Measurements from ENCODE around the gene ITSN1. TPM values are rescaled to one million over a fixed set of nuclear protein-coding genes. Genes with fewer than 3 reads are reported as not detected.

Gene ITSN1
- total and polyA plus RNA-seq, 4 donors: 58.8 to 73.7 (median 63.4) TPM

DNA sequence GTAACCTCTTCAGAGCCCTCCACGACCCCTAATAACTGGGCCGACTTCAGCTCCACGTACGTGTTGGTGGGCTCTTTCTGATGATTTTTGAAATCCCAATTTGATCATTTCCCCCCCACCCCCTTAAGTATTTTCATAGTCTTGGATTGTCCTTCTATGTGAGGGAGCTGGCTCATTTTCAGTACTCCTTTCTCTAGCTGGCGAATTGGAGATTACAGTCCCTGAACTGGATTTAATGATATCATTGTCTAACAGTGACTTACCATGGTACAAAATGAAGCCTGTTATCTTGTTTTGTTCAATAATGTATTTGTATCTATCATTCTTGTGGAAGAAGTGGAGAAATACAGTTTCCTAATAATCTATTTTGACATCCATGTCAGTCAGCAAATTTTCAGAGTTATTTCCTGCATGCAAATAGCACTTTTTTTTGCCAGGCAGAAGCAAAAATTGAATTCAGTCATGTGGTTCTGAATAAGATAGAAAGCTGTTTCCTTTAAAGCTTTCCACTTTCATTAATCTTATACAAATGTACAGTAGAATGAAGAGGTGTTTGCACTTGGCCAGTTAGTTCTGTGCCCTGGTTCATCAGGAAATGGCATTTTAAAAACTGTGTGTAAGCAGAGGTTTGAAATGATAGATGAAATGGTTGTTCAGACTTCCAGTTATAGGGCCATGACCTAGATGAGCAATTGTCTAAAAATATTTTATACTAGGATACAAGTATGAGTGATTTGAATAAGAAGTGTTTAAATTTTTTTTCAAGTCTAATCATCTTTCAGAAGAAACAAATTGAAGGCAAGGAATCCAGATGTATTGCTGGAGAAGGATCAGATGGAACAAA lies 169.1 kb downstream of the ITSN1 start:
- H3K4me1 ChIP-seq (ENCODE audit: control insufficient read depth, insufficient read depth, low read length): peaks cover 8% of the 10 kb centered on the region
- no peak for DNase-seq (ENCODE audit: low read depth in 4 of 6, low spot score in 6 of 6)
- H3K36me3 ChIP-seq (ENCODE audit: control insufficient read depth, insufficient read depth, low read length): peaks cover 29% of the 10 kb centered on the region
- WGBS (ENCODE audit: insufficient coverage): no CpG with 5 or more reads among the region's 5 CpGs
- no peak overlapping the region for H3K4me3 ChIP-seq (ENCODE audit: low read depth, low read length)
- H3K9me3 ChIP-seq (ENCODE audit: control insufficient read depth, insufficient read depth, low read length): no peaks in the 10 kb centered on the region
- H3K27ac ChIP-seq (ENCODE audit: low read depth, low read length): peak overlapping the region; percentile 6
- no peaks in the 10 kb centered on the region for H3K27me3 ChIP-seq (ENCODE audit: control insufficient read depth, insufficient read depth, low read length)

DNA sequence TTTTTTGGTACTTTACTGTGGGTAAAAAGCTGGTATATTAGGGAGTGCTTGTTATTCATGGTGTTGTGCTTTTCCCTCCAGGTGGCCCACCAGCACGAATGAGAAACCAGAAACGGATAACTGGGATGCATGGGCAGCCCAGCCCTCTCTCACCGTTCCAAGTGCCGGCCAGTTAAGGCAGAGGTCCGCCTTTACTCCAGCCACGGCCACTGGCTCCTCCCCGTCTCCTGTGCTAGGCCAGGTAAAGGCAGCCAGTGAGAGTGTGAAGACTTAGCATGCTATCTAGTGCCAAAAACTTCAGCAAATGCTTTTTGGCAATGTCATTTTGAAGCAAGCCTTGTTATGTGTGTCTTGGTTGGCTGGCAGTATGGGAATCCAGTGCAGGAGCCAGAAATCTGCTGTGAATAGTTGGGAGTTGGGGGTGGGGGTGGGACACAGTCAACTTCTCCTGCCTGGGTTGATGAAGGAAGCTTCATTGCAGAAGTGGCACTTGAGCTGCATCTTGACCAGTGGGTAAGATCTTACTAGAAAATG lies 171.6 kb downstream of the ITSN1 start:
- no peaks in the 10 kb centered on the region for H3K9me3 ChIP-seq (ENCODE audit: control insufficient read depth, insufficient read depth, low read length)
- peaks cover 8% of the 10 kb centered on the region for H3K4me1 ChIP-seq (ENCODE audit: control insufficient read depth, insufficient read depth, low read length)
- WGBS (ENCODE audit: insufficient coverage): 94% methylated on average over 7 of the region's 7 CpGs
- DNase-seq (ENCODE audit: low read depth in 4 of 6, low spot score in 6 of 6): peak in 1 of 6 donors; percentile 77
- H3K27me3 ChIP-seq (ENCODE audit: control insufficient read depth, insufficient read depth, low read length): no peaks in the 10 kb centered on the region
- peaks cover 36% of the 10 kb centered on the region for H3K36me3 ChIP-seq (ENCODE audit: control insufficient read depth, insufficient read depth, low read length)
- no peak overlapping the region for H3K27ac ChIP-seq (ENCODE audit: low read depth, low read length)
- no peak overlapping the region for H3K4me3 ChIP-seq (ENCODE audit: low read depth, low read length)

DNA sequence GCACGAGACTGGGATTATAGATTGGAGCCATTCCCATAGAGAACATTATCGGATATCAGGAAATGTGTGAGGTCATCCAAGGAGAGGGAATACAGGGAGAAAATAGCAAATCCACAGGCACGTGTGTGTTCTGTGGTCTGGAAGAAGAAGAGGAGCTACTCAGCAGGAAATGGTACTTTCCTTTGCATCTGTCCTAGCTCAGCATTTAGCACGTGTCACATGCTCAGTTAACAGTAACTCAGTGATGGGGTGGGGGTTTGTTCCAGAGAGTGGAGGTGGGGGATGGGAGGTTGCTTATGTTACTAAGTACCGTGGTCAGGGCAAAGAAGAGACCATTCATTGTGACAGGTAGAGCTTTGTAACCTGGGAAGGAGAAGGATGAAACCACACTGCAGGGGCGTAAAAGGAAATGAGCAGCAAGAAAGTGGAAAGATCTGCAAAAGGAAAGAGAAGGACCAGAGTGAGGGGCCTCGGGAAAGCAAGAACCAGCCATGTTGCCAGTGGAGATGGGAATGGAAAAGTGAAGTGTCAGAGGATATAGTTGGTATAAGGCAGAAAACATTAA lies 172.9 kb downstream of the ITSN1 start:
- H3K27me3 ChIP-seq (ENCODE audit: control insufficient read depth, insufficient read depth, low read length): no peaks in the 10 kb centered on the region
- peaks cover 8% of the 10 kb centered on the region for H3K4me1 ChIP-seq (ENCODE audit: control insufficient read depth, insufficient read depth, low read length)
- no peak overlapping the region for H3K27ac ChIP-seq (ENCODE audit: low read depth, low read length)
- 69% methylated on average over 7 of the region's 7 CpGs for WGBS (ENCODE audit: insufficient coverage)
- DNase-seq (ENCODE audit: low read depth in 4 of 6, low spot score in 6 of 6): no peak
- H3K9me3 ChIP-seq (ENCODE audit: control insufficient read depth, insufficient read depth, low read length): no peaks in the 10 kb centered on the region
- peaks cover 36% of the 10 kb centered on the region for H3K36me3 ChIP-seq (ENCODE audit: control insufficient read depth, insufficient read depth, low read length)
- H3K4me3 ChIP-seq (ENCODE audit: low read depth, low read length): no peak overlapping the region

DNA sequence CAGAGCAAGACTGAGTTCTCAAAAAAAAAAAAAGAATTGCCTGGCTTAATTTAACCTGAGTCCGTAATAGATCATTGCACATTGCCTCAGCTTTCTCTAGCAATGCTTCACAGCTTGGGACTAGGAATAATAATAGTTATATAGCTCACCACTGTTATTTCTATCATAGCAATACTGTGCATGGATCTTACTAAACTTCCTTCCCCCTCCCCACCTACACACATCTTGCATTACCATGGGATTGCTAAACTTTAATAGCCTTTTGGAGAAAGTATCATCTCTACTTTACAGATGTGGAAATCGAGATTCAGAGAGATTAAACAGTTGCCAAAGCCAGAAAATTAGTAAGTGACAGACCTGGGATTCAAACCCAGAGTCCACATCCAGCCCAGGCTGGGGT lies 173.9 kb downstream of the ITSN1 start:
- H3K9me3 ChIP-seq (ENCODE audit: control insufficient read depth, insufficient read depth, low read length): no peaks in the 10 kb centered on the region
- no peak for DNase-seq (ENCODE audit: low read depth in 4 of 6, low spot score in 6 of 6)
- no peaks in the 10 kb centered on the region for H3K27me3 ChIP-seq (ENCODE audit: control insufficient read depth, insufficient read depth, low read length)
- H3K27ac ChIP-seq (ENCODE audit: low read depth, low read length): no peak overlapping the region
- peaks cover 34% of the 10 kb centered on the region for H3K36me3 ChIP-seq (ENCODE audit: control insufficient read depth, insufficient read depth, low read length)
- peaks cover 5% of the 10 kb centered on the region for H3K4me1 ChIP-seq (ENCODE audit: control insufficient read depth, insufficient read depth, low read length)
- WGBS (ENCODE audit: insufficient coverage): no CpG with 5 or more reads among the region's 2 CpGs
- H3K4me3 ChIP-seq (ENCODE audit: low read depth, low read length): no peak overlapping the region

DNA sequence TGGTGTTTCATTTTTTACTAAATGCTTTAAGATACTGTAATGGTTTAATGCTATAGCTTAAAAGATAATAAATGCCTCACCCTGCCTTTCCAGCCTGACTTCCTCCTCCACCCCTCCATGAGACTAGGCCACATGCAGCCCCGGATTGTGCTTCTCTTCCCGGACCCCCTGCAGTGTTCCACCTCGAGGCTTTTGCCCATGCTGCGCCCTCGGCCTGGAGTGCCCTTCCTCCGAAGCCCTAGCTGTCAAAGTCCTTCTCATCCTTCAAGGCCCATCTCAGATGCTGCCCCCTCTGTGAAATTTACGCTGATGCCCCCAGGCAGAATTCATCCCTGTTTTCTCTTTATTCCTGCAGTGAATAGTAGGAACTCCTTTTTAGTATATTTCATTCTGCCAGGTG lies 174.8 kb downstream of the ITSN1 start:
- Histone ChIP-seq H3K4me3 (ENCODE audit: low read depth, low read length) (no peak overlapping the region), H3K4me1 (ENCODE audit: control insufficient read depth, insufficient read depth, low read length) (peaks cover 9% of the 10 kb centered on the region), H3K27ac (ENCODE audit: low read depth, low read length) (no peak overlapping the region), H3K9me3 (ENCODE audit: control insufficient read depth, insufficient read depth, low read length) (no peaks in the 10 kb centered on the region), H3K27me3 (ENCODE audit: control insufficient read depth, insufficient read depth, low read length) (no peaks in the 10 kb centered on the region), H3K36me3 (ENCODE audit: control insufficient read depth, insufficient read depth, low read length) (peaks cover 34% of the 10 kb centered on the region)
- no peak for DNase-seq (ENCODE audit: low read depth in 4 of 6, low spot score in 6 of 6)
- 46% methylated on average over 5 of the region's 7 CpGs for WGBS (ENCODE audit: insufficient coverage)

DNA sequence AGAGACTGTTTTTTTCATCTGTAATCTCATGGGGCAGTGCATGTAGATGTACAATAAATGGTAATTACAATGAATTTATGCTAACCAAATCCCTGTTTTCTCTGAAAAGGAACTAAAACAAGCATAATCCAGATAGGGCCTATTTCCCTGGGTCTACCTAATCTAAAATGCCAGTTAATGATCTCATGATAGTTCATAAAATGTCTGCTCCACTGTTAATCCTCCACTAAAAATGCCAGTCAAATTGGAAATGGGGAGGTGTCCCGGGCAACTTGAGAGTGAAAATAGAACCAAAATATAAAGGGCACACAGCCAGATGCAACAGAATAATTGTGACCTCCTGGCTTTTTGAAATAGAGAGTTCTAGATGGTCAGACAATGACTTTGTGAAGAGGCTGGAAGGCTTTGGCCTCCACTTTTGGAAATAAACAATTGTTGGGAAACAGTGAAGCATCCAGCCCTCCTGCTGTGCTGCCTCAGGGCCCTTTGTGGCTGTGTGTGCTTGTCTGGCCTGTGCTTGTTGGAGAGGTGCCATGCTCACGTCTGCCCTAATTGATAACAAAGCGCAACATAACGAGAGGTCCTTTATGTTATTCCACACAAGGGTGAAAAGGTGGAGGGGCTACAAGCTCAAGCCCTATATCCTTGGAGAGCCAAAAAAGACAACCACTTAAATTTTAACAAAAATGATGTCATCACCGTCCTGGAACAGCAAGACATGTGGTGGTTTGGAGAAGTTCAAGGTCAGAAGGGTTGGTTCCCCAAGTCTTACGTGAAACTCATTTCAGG lies 175.6 kb downstream of the ITSN1 start:
- Histone ChIP-seq H3K27me3 (ENCODE audit: control insufficient read depth, insufficient read depth, low read length) (no peaks in the 10 kb centered on the region), H3K4me1 (ENCODE audit: control insufficient read depth, insufficient read depth, low read length) (peaks cover 9% of the 10 kb centered on the region), H3K4me3 (ENCODE audit: low read depth, low read length) (no peak overlapping the region), H3K9me3 (ENCODE audit: control insufficient read depth, insufficient read depth, low read length) (no peaks in the 10 kb centered on the region), H3K36me3 (ENCODE audit: control insufficient read depth, insufficient read depth, low read length) (peaks cover 31% of the 10 kb centered on the region), H3K27ac (ENCODE audit: low read depth, low read length) (no peak overlapping the region)
- WGBS (ENCODE audit: insufficient coverage): 50% methylated on average over 1 of the region's 6 CpGs
- no peak for DNase-seq (ENCODE audit: low read depth in 4 of 6, low spot score in 6 of 6)

DNA sequence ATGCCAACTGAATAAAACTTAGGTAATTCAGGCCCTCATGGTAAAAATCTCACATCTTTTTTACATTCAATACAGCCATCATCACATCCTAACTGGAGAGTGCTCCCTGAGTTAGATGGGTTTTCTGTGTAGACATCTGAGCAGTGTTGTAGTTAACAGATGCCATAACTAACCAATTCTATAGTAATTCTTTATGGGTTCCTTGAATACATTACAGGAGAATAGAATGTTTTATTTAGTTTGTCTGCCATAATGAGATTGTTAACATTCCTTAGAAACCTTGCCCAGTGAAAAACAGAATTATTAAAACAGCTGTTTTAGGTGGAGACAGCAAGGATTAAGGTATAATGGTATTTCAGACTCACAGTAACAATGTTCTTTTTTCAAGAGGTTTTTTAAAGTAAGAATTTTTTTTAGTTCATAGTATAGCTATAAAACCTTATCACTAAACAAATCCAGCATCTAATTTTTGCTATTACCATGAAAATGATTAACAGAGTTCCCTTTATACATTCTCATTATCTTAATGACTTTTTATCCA lies 178.0 kb downstream of the ITSN1 start:
- H3K27me3 ChIP-seq (ENCODE audit: control insufficient read depth, insufficient read depth, low read length): no peaks in the 10 kb centered on the region
- no peaks in the 10 kb centered on the region for H3K9me3 ChIP-seq (ENCODE audit: control insufficient read depth, insufficient read depth, low read length)
- no peak overlapping the region for H3K4me3 ChIP-seq (ENCODE audit: low read depth, low read length)
- no peak overlapping the region for H3K27ac ChIP-seq (ENCODE audit: low read depth, low read length)
- DNase-seq (ENCODE audit: low read depth in 4 of 6, low spot score in 6 of 6): no peak
- H3K4me1 ChIP-seq (ENCODE audit: control insufficient read depth, insufficient read depth, low read length): peaks cover 15% of the 10 kb centered on the region
- peaks cover 18% of the 10 kb centered on the region for H3K36me3 ChIP-seq (ENCODE audit: control insufficient read depth, insufficient read depth, low read length)

DNA sequence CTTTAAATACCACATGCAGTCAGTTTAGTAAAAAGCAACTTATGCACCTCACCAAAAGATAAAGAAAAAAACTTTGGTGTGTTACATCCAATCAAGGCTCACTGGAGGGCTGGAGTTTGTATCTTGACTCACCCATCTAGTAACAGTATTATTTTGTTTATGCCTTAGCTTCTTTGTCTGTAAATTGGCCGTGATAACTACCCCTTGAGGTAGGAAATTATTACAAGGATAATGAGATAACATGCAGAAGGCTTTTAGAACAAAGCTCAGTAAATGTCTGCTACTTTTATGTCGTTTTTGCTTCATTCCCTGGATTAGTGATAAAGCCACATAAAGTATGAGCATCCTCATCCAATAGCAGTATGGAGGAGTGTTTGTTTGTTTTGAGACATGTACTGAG lies 178.5 kb downstream of the ITSN1 start:
- H3K27ac ChIP-seq (ENCODE audit: low read depth, low read length): peak overlapping the region; percentile 70

DNA sequence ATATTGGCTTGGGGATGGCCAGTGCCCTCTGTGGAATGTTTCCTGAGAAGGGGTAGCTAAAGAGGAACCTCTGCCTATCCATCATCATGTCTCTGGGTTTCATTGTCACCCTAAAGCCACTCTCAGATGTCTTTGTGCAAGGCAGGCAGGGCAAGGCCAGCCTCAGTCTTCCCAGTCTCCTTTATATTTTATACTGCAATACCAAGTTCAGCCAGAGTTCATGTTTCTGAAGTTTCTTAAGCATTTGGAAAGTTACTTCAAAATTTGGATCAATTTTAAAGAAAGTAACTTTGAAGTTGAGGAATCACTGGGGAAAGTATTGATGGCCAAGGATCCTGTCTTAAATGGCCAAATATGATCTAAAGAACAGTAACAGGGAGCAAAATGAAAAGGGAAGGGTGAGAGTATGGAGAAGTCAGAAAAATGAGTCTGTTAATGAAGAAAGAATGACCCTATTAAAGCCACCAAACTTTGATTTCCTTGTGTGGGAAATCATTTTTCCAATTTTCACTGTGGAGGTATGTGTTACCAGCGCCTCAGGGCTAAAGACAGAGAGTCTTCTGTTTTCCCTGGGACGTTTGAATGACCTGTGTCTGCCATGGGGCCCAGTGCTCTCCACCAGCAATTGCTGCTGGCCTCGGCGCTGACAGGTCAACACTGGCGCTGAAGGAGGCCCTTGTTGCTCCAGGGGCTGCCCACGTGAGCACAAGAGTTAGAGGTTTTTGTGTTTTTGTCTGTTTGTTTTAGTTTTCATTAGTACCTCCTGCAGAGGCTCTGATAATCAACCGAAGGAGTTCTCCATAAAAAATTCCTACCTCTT lies 179.4 kb downstream of the ITSN1 start:
- no peaks in the 10 kb centered on the region for H3K27me3 ChIP-seq (ENCODE audit: control insufficient read depth, insufficient read depth, low read length)
- 19% methylated on average over 5 of the region's 7 CpGs for WGBS (ENCODE audit: insufficient coverage)
- H3K4me3 ChIP-seq (ENCODE audit: low read depth, low read length): no peak overlapping the region
- no peaks in the 10 kb centered on the region for H3K9me3 ChIP-seq (ENCODE audit: control insufficient read depth, insufficient read depth, low read length)
- DNase-seq (ENCODE audit: low read depth in 4 of 6, low spot score in 6 of 6): peak in 1 of 6 donors; percentile 40
- peaks cover 6% of the 10 kb centered on the region for H3K36me3 ChIP-seq (ENCODE audit: control insufficient read depth, insufficient read depth, low read length)
- H3K4me1 ChIP-seq (ENCODE audit: control insufficient read depth, insufficient read depth, low read length): peaks cover 16% of the 10 kb centered on the region
- H3K27ac ChIP-seq (ENCODE audit: low read depth, low read length): peak overlapping the region; percentile 70

More for the DNA sequence above, 178.5 kb downstream of the ITSN1 start:
- WGBS (ENCODE audit: insufficient coverage): no CpG with 5 or more reads among the region's 2 CpGs
- Histone ChIP-seq H3K9me3 (ENCODE audit: control insufficient read depth, insufficient read depth, low read length) (no peaks in the 10 kb centered on the region), H3K4me3 (ENCODE audit: low read depth, low read length) (no peak overlapping the region), H3K36me3 (ENCODE audit: control insufficient read depth, insufficient read depth, low read length) (peaks cover 13% of the 10 kb centered on the region), H3K4me1 (ENCODE audit: control insufficient read depth, insufficient read depth, low read length) (peaks cover 16% of the 10 kb centered on the region), H3K27me3 (ENCODE audit: control insufficient read depth, insufficient read depth, low read length) (no peaks in the 10 kb centered on the region)
- peak in 1 of 6 donors; percentile 58 for DNase-seq (ENCODE audit: low read depth in 4 of 6, low spot score in 6 of 6)

Data from spinal cord (tissue), 10 donors.